ENCODE measurements around the gene FAM177A1.

- no peak for TF ChIP-seq CTCF (IDR thresholded peaks at IDR 0.05)
- no peak for TF ChIP-seq POLR2A (IDR thresholded peaks at IDR 0.05)
- no peak for TF ChIP-seq POLR2AphosphoS5 (IDR thresholded peaks at IDR 0.05)
- no peak for TF ChIP-seq EP300 (IDR thresholded peaks at IDR 0.05)
These were observed 41.2 kb upstream of the FAM177A1 start for GRCh38 chr14:35004839-35005238.
